SU-DHL-6 (cell line): Measurements from ENCODE around the gene PPM1L.

Experiments
- CTCF ChIP-seq: fragments of 200-600 bp; sonication (generic); IDR thresholded peaks from one replicate; pipeline ENCODE4 v1.5.1; 2017; ENCODE audit warnings: antibody characterized with exemption, mild to moderate bottlenecking, low read length, moderate library complexity; ENCODE audit not compliant: insufficient read depth, poor library complexity, severe bottlenecking
- EZH2phosphoT487 ChIP-seq: fragments of 200-600 bp; sonication (generic), shearing (Covaris generic); conservative IDR thresholded peaks from 2 replicates; pipeline ENCODE4 v1.6.1; 2018; ENCODE audit warnings: mild to moderate bottlenecking, antibody characterized with exemption, low read length, moderate library complexity, mixed read lengths

GRCh38 chr3:161031134-161031533 lies 275.1 kb downstream of the PPM1L start:
- TF ChIP-seq CTCF = no peak
- no peak for TF ChIP-seq EZH2phosphoT487
